ENCODE measurements around the gene SORCS3.

- TF ChIP-seq BHLHE40 (IDR thresholded peaks at IDR 0.05; ENCODE audit: low read depth, low read length) = no peak
- no peak for TF ChIP-seq CTCF (conservative IDR thresholded peaks at IDR 0.05; ENCODE audit: low read depth, low read length)
- no peak for TF ChIP-seq SMC3 (IDR thresholded peaks at IDR 0.05; ENCODE audit: low read depth, low read length)
- no peak for TF ChIP-seq RAD21 (IDR thresholded peaks at IDR 0.05; ENCODE audit: low read length)
- TF ChIP-seq RFX5 (IDR thresholded peaks at IDR 0.05; ENCODE audit: low read depth, low read length) = no peak
- no peak for TF ChIP-seq CEBPB (IDR thresholded peaks at IDR 0.05; ENCODE audit: low read depth, low read length)
- no peak for TF ChIP-seq POLR2A (IDR thresholded peaks at IDR 0.05; ENCODE audit: low read depth, low read length)
- TF ChIP-seq RCOR1 (IDR thresholded peaks at IDR 0.05; ENCODE audit: insufficient replicate concordance, low read length) = no peak
Measured at GRCh38 chr10:104676874-104677273, 35.8 kb downstream of the SORCS3 start.

Data from IMR-90 (cell line).